ENCODE data around the gene DCC.

DCC gene

GRCh38 chr18:52499644-52500043 is 159.6 kb downstream of the DCC start:
- no peaks in the 10 kb centered on the region for H3K9me3 ChIP-seq (ENCODE audit: insufficient read depth, low read depth, low read length)
- no peaks in the 10 kb centered on the region for H4K20me1 ChIP-seq (ENCODE audit: insufficient read depth, low read length, poor library complexity, severe bottlenecking)
- TF ChIP-seq CTCF (conservative IDR thresholded peaks at IDR 0.05; ENCODE audit: low read length) (no peak), EZH2phosphoT487 (IDR thresholded peaks at IDR 0.05; ENCODE audit: borderline replicate concordance) (no peak)
- H2AFZ ChIP-seq (ENCODE audit: low read length), result no peak overlapping the region
- no peaks in the 10 kb centered on the region for H3K79me2 ChIP-seq (ENCODE audit: insufficient read depth, low read length)
- no peak overlapping the region for H3K4me3 ChIP-seq (ENCODE audit: low read length, poor library complexity, severe bottlenecking)
- no peaks in the 10 kb centered on the region for H3K36me3 ChIP-seq (ENCODE audit: insufficient read depth, low read length)
- H3K9ac ChIP-seq (ENCODE audit: low read depth, low read length, poor library complexity, severe bottlenecking), result no peak overlapping the region
- H3F3A ChIP-seq (ENCODE audit: low read depth), result no peaks in the 10 kb centered on the region
- H3K4me1 ChIP-seq (ENCODE audit: insufficient read depth, low read length, poor library complexity, severe bottlenecking), result no peaks in the 10 kb centered on the region
- no peaks in the 10 kb centered on the region for H3K27me3 ChIP-seq (ENCODE audit: insufficient read depth, low read length, poor library complexity, severe bottlenecking)
- H3K4me2 ChIP-seq (ENCODE audit: low read depth, low read length, poor library complexity, severe bottlenecking), result no peak overlapping the region
- H3K9me2 ChIP-seq (replicated peaks; ENCODE audit: low read depth, low read length), result no peaks in the 10 kb centered on the region

- Histone ChIP-seq H3K36me3 (ENCODE audit: insufficient read depth, low read length) (no peaks in the 10 kb centered on the region), H4K20me1 (ENCODE audit: insufficient read depth, low read length, poor library complexity, severe bottlenecking) (no peaks in the 10 kb centered on the region), H3F3A (ENCODE audit: low read depth) (no peaks in the 10 kb centered on the region), H3K4me1 (ENCODE audit: insufficient read depth, low read length, poor library complexity, severe bottlenecking) (no peaks in the 10 kb centered on the region), H3K9ac (ENCODE audit: low read depth, low read length, poor library complexity, severe bottlenecking) (no peak overlapping the region), H3K4me2 (ENCODE audit: low read depth, low read length, poor library complexity, severe bottlenecking) (no peak overlapping the region), H3K9me2 (replicated peaks; ENCODE audit: low read depth, low read length) (no peaks in the 10 kb centered on the region), H3K9me3 (ENCODE audit: insufficient read depth, low read depth, low read length) (no peaks in the 10 kb centered on the region), H3K27me3 (ENCODE audit: insufficient read depth, low read length, poor library complexity, severe bottlenecking) (no peaks in the 10 kb centered on the region), H2AFZ (ENCODE audit: low read length) (no peak overlapping the region), H3K4me3 (ENCODE audit: low read length, poor library complexity, severe bottlenecking) (no peak overlapping the region), H3K79me2 (ENCODE audit: insufficient read depth, low read length) (no peaks in the 10 kb centered on the region)
- TF ChIP-seq CTCF (conservative IDR thresholded peaks at IDR 0.05; ENCODE audit: low read length) (no peak), EZH2phosphoT487 (IDR thresholded peaks at IDR 0.05; ENCODE audit: borderline replicate concordance) (no peak)
Observed at GRCh38 chr18:52504589-52504988, 164.6 kb downstream of the DCC start.

GRCh38 chr18:52510139-52510538 is 170.1 kb downstream of the DCC start:
- Histone ChIP-seq H4K20me1 (ENCODE audit: insufficient read depth, low read length, poor library complexity, severe bottlenecking) (no peaks in the 10 kb centered on the region), H3K79me2 (ENCODE audit: insufficient read depth, low read length) (no peaks in the 10 kb centered on the region), H3K4me2 (ENCODE audit: low read depth, low read length, poor library complexity, severe bottlenecking) (no peak overlapping the region), H3K4me3 (ENCODE audit: low read length, poor library complexity, severe bottlenecking) (no peak overlapping the region), H3K9me2 (replicated peaks; ENCODE audit: low read depth, low read length) (no peaks in the 10 kb centered on the region), H3K36me3 (ENCODE audit: insufficient read depth, low read length) (no peaks in the 10 kb centered on the region), H2AFZ (ENCODE audit: low read length) (no peak overlapping the region), H3K4me1 (ENCODE audit: insufficient read depth, low read length, poor library complexity, severe bottlenecking) (no peaks in the 10 kb centered on the region), H3K27me3 (ENCODE audit: insufficient read depth, low read length, poor library complexity, severe bottlenecking) (no peaks in the 10 kb centered on the region), H3F3A (ENCODE audit: low read depth) (no peaks in the 10 kb centered on the region), H3K9me3 (ENCODE audit: insufficient read depth, low read depth, low read length) (no peaks in the 10 kb centered on the region), H3K9ac (ENCODE audit: low read depth, low read length, poor library complexity, severe bottlenecking) (no peak overlapping the region)
- no peak for TF ChIP-seq EZH2phosphoT487 (IDR thresholded peaks at IDR 0.05; ENCODE audit: borderline replicate concordance)
- TF ChIP-seq CTCF (conservative IDR thresholded peaks at IDR 0.05; ENCODE audit: low read length), result no peak

All from Loucy (cell line).